Activated T-cell treated with anti-CD3 and anti-CD28 coated beads for 24 hours (primary cell): ENCODE measurements around the gene GLYATL1.
"Not testable (repeated sequence)": the region's sequence is repeated elsewhere in the genome, so short reads cannot be mapped to it uniquely, and the experiment has no call there.

Experiments used
- DNase-seq: peaks from one replicate; pipeline ENCODE4 v3.0.0-alpha.2; 2020; ENCODE audit warnings: low read depth

GLYATL1 gene

DNA sequence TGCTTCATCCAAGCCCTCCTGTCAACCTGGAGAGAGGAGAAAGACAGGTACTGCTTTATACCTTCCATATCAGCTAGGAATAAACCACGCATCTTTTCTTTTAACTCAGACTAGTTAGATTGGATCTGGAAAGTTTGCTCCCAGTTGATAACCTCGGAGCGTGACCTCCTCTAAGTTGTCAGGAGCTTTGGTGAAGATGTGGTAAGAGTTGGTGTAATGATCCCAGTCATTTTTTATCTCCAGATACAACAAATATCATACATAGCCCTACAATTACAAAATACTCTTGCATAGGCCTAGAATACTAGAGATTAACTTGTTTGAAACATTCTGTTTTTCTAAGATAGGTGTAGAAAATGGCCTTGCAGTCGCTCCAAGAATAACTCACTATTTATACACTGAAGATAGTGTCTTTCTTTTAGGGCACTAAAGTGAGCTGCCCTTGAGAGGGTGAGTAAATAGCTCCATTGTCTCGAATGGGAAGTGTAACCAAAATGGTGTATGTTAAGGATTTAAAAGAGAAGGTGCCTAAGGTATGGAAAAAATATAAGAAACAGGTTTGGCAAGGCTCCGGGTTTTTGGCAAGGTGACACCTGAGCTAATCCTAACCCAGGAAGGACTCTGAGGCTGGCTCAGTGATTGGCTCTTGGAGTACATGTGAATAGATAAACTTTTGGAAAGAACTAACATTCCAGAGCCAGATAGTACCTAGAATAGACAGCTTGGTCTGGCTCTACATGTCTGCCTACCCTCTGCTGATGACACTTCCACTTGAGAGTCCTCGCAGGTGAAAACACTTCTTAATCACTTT lies 59.4 kb downstream of the GLYATL1 start:
- DNase-seq = no peak

DNA sequence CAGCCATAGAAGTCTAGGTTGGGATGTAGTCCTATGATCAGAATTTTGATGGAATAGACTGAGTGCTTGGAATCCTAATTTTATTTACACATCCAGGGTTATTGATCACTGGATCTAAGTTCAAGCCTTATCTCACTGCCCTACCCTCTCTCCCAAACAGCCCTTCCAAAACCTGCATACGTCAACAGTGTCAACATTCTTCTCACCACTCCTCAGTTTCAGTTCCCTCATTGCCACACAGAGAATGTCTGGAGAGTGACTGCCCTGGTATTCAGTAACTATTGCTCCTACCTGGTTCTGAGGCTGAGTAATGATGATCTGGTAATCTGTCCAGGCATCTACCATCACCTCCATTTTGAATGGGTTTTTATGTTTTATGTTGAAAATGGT lies 60.0 kb downstream of the GLYATL1 start:
- no peak for DNase-seq

- no peak for DNase-seq
Observed at GRCh38 chr11:59000003-59000402, 60.7 kb downstream of the GLYATL1 start.

DNA sequence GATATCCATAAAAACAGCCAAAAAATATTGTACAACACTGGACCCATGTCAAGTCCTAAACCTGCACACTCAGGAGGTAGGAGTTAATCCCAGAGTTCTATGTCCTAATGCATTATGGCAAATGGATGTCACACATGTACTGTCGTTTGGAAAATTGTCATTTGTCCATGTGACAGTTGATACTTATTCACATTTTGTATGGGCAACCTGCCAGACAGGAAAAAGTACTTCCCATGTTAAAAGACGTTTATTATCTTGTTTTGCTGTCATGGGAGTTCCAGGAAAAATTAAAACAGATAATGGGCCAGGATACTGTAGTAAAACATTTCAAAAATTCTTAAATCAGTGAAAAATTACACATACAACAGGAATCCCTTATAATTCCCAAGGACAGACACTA lies 62.7 kb downstream of the GLYATL1 start:
- DNase-seq = not testable (repeated sequence)
